PC-9 (cell line): ENCODE measurements around the gene TGFBR3.

Experiments used
- EZH2 ChIP-seq: fragments of 200-600 bp; sonication (generic); IDR thresholded peaks from 2 replicates; pipeline ENCODE4 v1.8.0; 2017; ENCODE audit warnings: antibody characterized with exemption, low read depth
- TF ChIP-seq, protein P1 (sequence below): fragments of 200-600 bp; sonication (generic); conservative IDR thresholded peaks from 2 replicates; pipeline ENCODE4 v1.6.1; 2017; ENCODE audit warnings: mixed run types, antibody characterized with exemption, mild to moderate bottlenecking, moderate library complexity

GRCh38 chr1:91729621-91730358 is 156.2 kb downstream of the TGFBR3 start:
- TF ChIP-seq EZH2: no peak
- TF ChIP-seq, protein P1, sequence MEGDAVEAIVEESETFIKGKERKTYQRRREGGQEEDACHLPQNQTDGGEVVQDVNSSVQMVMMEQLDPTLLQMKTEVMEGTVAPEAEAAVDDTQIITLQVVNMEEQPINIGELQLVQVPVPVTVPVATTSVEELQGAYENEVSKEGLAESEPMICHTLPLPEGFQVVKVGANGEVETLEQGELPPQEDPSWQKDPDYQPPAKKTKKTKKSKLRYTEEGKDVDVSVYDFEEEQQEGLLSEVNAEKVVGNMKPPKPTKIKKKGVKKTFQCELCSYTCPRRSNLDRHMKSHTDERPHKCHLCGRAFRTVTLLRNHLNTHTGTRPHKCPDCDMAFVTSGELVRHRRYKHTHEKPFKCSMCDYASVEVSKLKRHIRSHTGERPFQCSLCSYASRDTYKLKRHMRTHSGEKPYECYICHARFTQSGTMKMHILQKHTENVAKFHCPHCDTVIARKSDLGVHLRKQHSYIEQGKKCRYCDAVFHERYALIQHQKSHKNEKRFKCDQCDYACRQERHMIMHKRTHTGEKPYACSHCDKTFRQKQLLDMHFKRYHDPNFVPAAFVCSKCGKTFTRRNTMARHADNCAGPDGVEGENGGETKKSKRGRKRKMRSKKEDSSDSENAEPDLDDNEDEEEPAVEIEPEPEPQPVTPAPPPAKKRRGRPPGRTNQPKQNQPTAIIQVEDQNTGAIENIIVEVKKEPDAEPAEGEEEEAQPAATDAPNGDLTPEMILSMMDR: no peak
